NT2/D1 (cell line): ENCODE measurements around the gene SLC22A2.

ENCODE experiments used
- SUZ12 ChIP-seq: IDR thresholded peaks from 2 replicates; pipeline ENCODE4 v1.6.1; 2011; ENCODE audit not compliant: insufficient read length, insufficient read depth; ENCODE audit errors: extremely low read depth
- YY1 ChIP-seq: IDR thresholded peaks from 2 replicates; pipeline ENCODE4 v1.6.1; 2011; ENCODE audit not compliant: insufficient read length, insufficient read depth
- ZNF274 ChIP-seq: IDR thresholded peaks from 2 replicates; pipeline ENCODE4 v1.6.1; 2011; ENCODE audit warnings: mild to moderate bottlenecking, low read depth, low read length

DNA sequence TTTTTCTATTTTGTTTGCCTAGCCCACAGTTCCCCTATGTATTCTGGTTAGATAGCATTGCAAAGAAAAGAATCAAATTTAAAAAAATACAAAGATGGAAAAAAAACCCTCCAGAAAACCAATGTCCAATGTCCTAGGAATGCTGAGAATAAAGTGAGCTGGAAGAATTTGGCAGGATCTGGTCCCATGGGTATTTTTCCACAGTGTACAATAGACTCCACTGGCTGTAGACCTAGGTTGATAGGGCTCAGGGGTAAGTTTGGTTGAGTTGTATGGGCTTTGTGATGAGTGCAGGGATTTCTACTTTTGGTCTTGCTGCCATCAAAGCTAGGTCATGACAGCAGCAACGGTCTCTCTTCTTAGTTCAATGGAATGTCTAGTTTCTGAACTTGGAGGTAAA lies 41.5 kb downstream of the SLC22A2 start:
- TF ChIP-seq SUZ12, result no peak
- TF ChIP-seq YY1, result no peak
- TF ChIP-seq ZNF274, result no peak
